ENCODE results near the gene KCND2. TPM values are rescaled to one million over a fixed set of nuclear protein-coding genes. Genes with fewer than 3 reads are reported as not detected.
"Not testable (repeated sequence)": the region's sequence is repeated elsewhere in the genome, so short reads cannot be mapped to it uniquely, and the experiment has no call there.

Gene KCND2
- total RNA-seq, 1 experiment from 2014 or later = not detected

GRCh38 chr7:120567204-120567603 is 294.2 kb downstream of the KCND2 start:
- Histone ChIP-seq H3K4me1 (replicated peaks) (no peaks in the 10 kb centered on the region), H3K27me3 (replicated peaks) (peaks cover 43% of the 10 kb centered on the region), H3K4me3 (no peak overlapping the region), H3K36me3 (no peaks in the 10 kb centered on the region), H3K27ac (no peak overlapping the region), H3K9me3 (replicated peaks) (no peaks in the 10 kb centered on the region)
- no peak for DNase-seq (ENCODE audit: low read depth in 1 of 2, low spot score in 2 of 2)

- H3K36me3 ChIP-seq; H3K27me3 ChIP-seq (replicated peaks); H3K9me3 ChIP-seq (replicated peaks); H3K4me1 ChIP-seq (replicated peaks); DNase-seq (ENCODE audit: low read depth in 1 of 2, low spot score in 2 of 2); H3K4me3 ChIP-seq; H3K27ac ChIP-seq: not testable (repeated sequence)
These were observed 305.7 kb downstream of the KCND2 start for GRCh38 chr7:120578657-120579056.

DNA sequence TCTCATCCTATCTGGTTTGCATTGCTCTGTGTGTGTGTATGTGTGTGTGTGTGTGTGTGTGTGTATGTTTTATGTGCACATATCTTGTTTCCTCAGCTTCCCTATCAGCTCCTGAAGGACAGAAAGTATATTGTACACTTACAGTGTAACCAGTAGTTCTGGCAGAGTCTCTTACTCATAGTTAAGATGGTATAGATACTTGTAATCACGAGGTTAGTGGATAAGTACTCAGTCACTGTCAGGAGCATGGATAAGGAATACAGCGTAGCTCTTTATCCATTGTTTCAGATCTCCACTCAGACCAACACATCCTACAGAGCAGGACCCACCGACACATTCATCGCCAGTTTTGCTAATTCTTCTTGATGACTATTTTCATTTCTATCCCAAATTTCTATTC is 309.9 kb downstream of the KCND2 start:
- no peaks in the 10 kb centered on the region for H3K27me3 ChIP-seq (replicated peaks)
- peaks cover 20% of the 10 kb centered on the region for H3K4me1 ChIP-seq (replicated peaks)
- no peaks in the 10 kb centered on the region for H3K36me3 ChIP-seq
- peak overlapping the region; percentile 41 for H3K27ac ChIP-seq
- no peak for DNase-seq (ENCODE audit: low read depth in 1 of 2, low spot score in 2 of 2)
- no peak overlapping the region for H3K4me3 ChIP-seq
- H3K9me3 ChIP-seq (replicated peaks) = no peaks in the 10 kb centered on the region

GRCh38 chr7:120583899-120584586 is 311.1 kb downstream of the KCND2 start:
- H3K4me3 ChIP-seq = no peak overlapping the region
- peak; percentile 73 to 85 for DNase-seq (ENCODE audit: low read depth in 1 of 2, low spot score in 2 of 2)
- H3K4me1 ChIP-seq (replicated peaks) = peaks cover 20% of the 10 kb centered on the region
- peak overlapping the region; percentile 48 for H3K27ac ChIP-seq
- H3K27me3 ChIP-seq (replicated peaks) = no peaks in the 10 kb centered on the region
- H3K36me3 ChIP-seq = no peaks in the 10 kb centered on the region
- H3K9me3 ChIP-seq (replicated peaks) = no peaks in the 10 kb centered on the region

DNA sequence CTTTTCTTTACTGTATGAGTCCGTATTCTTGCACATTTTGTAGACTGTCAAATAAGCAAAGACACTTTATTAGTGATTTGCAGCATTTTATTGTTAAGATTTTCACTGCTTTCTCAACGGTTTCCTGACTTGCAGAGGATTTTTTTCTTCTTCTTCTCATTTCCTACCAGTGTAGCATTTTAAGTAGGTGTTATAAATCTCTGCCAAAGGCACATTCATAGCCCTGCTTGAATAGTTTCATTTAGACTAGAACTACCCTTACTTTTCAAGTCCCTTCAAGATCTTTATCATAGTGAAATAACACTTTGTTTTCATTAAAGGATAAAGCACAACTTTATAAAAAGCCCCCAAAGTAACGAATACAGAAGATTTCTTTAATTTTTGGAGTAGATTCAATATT is 313.6 kb downstream of the KCND2 start:
- no peaks in the 10 kb centered on the region for H3K27me3 ChIP-seq (replicated peaks)
- no peak for DNase-seq (ENCODE audit: low read depth in 1 of 2, low spot score in 2 of 2)
- H3K36me3 ChIP-seq = no peaks in the 10 kb centered on the region
- H3K4me3 ChIP-seq = no peak overlapping the region
- no peaks in the 10 kb centered on the region for H3K9me3 ChIP-seq (replicated peaks)
- peaks cover 20% of the 10 kb centered on the region for H3K4me1 ChIP-seq (replicated peaks)
- H3K27ac ChIP-seq = no peak overlapping the region

DNA sequence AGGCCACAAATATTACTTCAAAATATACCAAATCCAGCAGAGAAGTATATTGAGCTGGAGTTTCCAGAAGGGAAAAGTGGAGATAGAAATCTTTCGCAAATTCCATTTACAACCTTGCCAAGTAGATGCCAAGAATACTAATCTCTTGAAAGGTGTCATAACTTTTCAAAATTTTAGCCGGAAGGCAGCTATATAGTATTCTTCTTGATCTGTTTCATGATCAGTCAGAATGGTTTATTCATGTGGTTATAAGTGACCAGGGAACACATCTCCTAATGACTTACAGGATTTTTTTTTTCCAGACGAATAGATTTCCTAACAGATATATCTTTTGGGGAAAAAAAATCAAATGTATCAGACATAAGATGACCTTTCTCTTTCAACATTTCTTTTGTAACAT is 314.3 kb downstream of the KCND2 start:
- no peak for DNase-seq (ENCODE audit: low read depth in 1 of 2, low spot score in 2 of 2)
- Histone ChIP-seq H3K4me1 (replicated peaks) (peaks cover 20% of the 10 kb centered on the region), H3K9me3 (replicated peaks) (no peaks in the 10 kb centered on the region), H3K36me3 (no peaks in the 10 kb centered on the region), H3K27me3 (replicated peaks) (no peaks in the 10 kb centered on the region), H3K27ac (no peak overlapping the region), H3K4me3 (no peak overlapping the region)

DNA sequence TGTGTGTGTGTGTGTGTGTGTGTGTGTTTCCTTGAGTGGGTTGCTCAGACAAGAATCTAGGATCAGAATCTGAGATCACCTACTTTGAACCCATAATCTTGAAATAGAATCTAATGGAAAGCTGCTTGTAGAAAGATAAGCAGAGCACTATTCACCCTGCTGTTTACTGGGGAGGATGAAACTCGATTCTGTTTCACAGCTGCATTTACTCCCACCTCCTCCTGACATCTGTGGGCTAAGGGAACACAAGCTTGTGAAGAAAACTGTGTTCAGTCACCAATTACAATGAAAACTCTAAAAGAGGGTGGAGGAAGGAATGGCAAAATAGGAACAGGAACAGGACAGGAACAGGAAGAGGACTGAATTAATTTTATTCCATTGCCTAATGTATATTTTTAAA is 315.4 kb downstream of the KCND2 start:
- no peaks in the 10 kb centered on the region for H3K27me3 ChIP-seq (replicated peaks)
- no peak for DNase-seq (ENCODE audit: low read depth in 1 of 2, low spot score in 2 of 2)
- H3K36me3 ChIP-seq = no peaks in the 10 kb centered on the region
- H3K9me3 ChIP-seq (replicated peaks) = no peaks in the 10 kb centered on the region
- H3K4me3 ChIP-seq = no peak overlapping the region
- peaks cover 14% of the 10 kb centered on the region for H3K4me1 ChIP-seq (replicated peaks)
- H3K27ac ChIP-seq = no peak overlapping the region

DNA sequence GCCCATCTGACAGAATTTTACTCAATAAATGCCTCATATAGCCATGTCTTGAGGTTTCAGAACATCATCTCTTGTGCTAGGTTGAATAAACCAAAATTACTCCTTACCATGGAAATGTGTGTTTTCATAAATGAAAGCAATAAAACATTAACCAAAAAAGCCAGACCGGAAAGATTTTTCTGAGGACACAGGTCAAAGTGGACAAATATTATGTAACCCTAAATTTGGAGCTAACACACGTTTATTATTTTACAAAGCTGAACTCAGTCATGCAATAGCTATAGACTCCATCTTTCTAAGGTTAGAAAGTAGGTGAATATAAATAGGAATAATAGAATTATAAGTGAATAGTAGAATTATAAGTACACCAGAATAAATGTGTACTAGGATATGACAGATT is 315.9 kb downstream of the KCND2 start:
- no peaks in the 10 kb centered on the region for H3K9me3 ChIP-seq (replicated peaks)
- peaks cover 11% of the 10 kb centered on the region for H3K4me1 ChIP-seq (replicated peaks)
- no peak for DNase-seq (ENCODE audit: low read depth in 1 of 2, low spot score in 2 of 2)
- no peak overlapping the region for H3K4me3 ChIP-seq
- H3K27me3 ChIP-seq (replicated peaks) = no peaks in the 10 kb centered on the region
- no peak overlapping the region for H3K27ac ChIP-seq
- H3K36me3 ChIP-seq = no peaks in the 10 kb centered on the region

DNA sequence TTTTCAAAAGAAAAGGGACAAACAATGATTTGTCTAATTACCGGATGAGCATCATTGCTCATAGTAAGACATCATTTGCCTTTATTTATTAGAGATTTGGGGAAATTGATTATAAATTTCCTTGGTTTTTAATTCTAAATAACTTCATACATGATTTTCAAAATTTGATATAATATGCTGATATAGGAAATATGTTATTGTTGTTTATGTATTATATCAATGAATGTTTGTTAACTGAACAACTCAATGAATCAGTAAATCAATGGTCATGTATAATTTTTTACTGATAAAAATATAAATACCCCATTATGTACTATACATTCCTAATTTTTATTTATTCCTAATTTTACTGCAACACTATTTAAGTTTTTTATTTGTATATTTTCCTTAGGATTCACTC is 327.6 kb downstream of the KCND2 start:
- Histone ChIP-seq H3K4me3 (no peak overlapping the region), H3K4me1 (replicated peaks) (no peaks in the 10 kb centered on the region), H3K27me3 (replicated peaks) (peaks cover 8% of the 10 kb centered on the region; the same call in 1 of the 2 replicates), H3K9me3 (replicated peaks) (no peaks in the 10 kb centered on the region), H3K27ac (no peak overlapping the region), H3K36me3 (no peaks in the 10 kb centered on the region)
- DNase-seq (ENCODE audit: low read depth in 1 of 2, low spot score in 2 of 2) = no peak

- H3K27me3 ChIP-seq (replicated peaks) = peaks cover 8% of the 10 kb centered on the region; the same call in 1 of the 2 replicates
- DNase-seq (ENCODE audit: low read depth in 1 of 2, low spot score in 2 of 2) = no peak
These were observed 330.4 kb downstream of the KCND2 start for GRCh38 chr7:120603366-120603765.

GRCh38 chr7:120609136-120609753 is 336.3 kb downstream of the KCND2 start:
- Histone ChIP-seq H3K27ac (no peak overlapping the region), H3K27me3 (replicated peaks) (peaks cover 15% of the 10 kb centered on the region), H3K36me3 (no peaks in the 10 kb centered on the region), H3K9me3 (replicated peaks) (no peaks in the 10 kb centered on the region), H3K4me3 (no peak overlapping the region), H3K4me1 (replicated peaks) (no peaks in the 10 kb centered on the region)
- no peak for DNase-seq (ENCODE audit: low read depth in 1 of 2, low spot score in 2 of 2)

More at GRCh38 chr7:120603366-120603765, 330.4 kb downstream of the KCND2 start:
- no peak overlapping the region for H3K27ac ChIP-seq
- H3K4me1 ChIP-seq (replicated peaks) = no peaks in the 10 kb centered on the region
- no peak overlapping the region for H3K4me3 ChIP-seq
- H3K9me3 ChIP-seq (replicated peaks) = no peaks in the 10 kb centered on the region
- no peaks in the 10 kb centered on the region for H3K36me3 ChIP-seq

GRCh38 chr7:120611975-120612374 is 339.0 kb downstream of the KCND2 start:
- H3K4me1 ChIP-seq (replicated peaks) = no peaks in the 10 kb centered on the region
- H3K36me3 ChIP-seq = no peaks in the 10 kb centered on the region
- no peak for DNase-seq (ENCODE audit: low read depth in 1 of 2, low spot score in 2 of 2)
- no peaks in the 10 kb centered on the region for H3K9me3 ChIP-seq (replicated peaks)
- no peak overlapping the region for H3K4me3 ChIP-seq
- peaks cover 15% of the 10 kb centered on the region for H3K27me3 ChIP-seq (replicated peaks)
- no peak overlapping the region for H3K27ac ChIP-seq

DNA sequence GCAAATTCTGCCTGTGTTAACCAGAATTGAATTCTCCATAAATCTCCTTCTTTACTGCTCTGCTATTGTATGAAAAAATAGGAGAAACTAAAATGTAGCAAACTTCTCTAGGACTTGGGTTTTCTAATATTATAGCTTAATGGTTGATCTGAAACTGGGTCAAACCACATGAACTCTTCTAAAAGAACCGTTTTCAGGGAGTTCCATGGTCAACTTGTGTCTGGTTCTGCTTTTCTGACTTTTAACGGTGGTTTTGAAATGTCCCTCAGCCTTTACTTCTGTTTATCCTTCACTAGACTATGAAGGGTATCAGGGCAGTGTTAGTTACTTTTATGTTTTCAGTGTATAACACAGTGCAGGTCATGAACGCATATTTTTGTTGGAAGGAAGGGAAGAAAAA is 342.7 kb downstream of the KCND2 start:
- DNase-seq (ENCODE audit: low read depth in 1 of 2, low spot score in 2 of 2) = no peak
- Histone ChIP-seq H3K9me3 (replicated peaks) (no peaks in the 10 kb centered on the region), H3K4me3 (no peak overlapping the region), H3K27ac (no peak overlapping the region), H3K27me3 (replicated peaks) (peaks cover 6% of the 10 kb centered on the region), H3K36me3 (no peaks in the 10 kb centered on the region), H3K4me1 (replicated peaks) (no peaks in the 10 kb centered on the region)

- no peaks in the 10 kb centered on the region; the same call in 1 of the 2 replicates for H3K27me3 ChIP-seq (replicated peaks)
- H3K36me3 ChIP-seq = no peaks in the 10 kb centered on the region
- H3K4me1 ChIP-seq (replicated peaks) = no peaks in the 10 kb centered on the region
- no peak for DNase-seq (ENCODE audit: low read depth in 1 of 2, low spot score in 2 of 2)
- no peak overlapping the region for H3K27ac ChIP-seq
- no peak overlapping the region for H3K4me3 ChIP-seq
- H3K9me3 ChIP-seq (replicated peaks) = no peaks in the 10 kb centered on the region
These were observed 344.3 kb downstream of the KCND2 start for GRCh38 chr7:120617275-120617674.
